Stimulated activated memory B cell treated with anti-CD40 and anti-IgM and Interleukin-4, amounts not matched to agents 10 μg/mL and 1 μg/mL and 100 μg/mL, for 72 hours (primary cell): ENCODE measurements around the gene EEIG2.

ENCODE experiments used
- ATAC-seq: fragments of 150-1000 bp; cut with Tn5 transposase; 2 replicates; pipeline ENCODE4 v1.10.0; 2021
- H3K27ac Mint-ChIP-seq: one replicate; pipeline ENCODE4 v1.8.0; 2022; ENCODE audit warnings: mild to moderate bottlenecking, mixed read lengths
- H3K27me3 Mint-ChIP-seq: one replicate; pipeline ENCODE4 v1.8.0; 2022; ENCODE audit warnings: mixed read lengths
- H3K36me3 Mint-ChIP-seq: one replicate; pipeline ENCODE4 v1.8.0; 2022; ENCODE audit warnings: mixed read lengths
- H3K4me1 Mint-ChIP-seq: one replicate; pipeline ENCODE4 v1.8.0; 2022; ENCODE audit warnings: mixed read lengths
- H3K4me3 Mint-ChIP-seq: one replicate; pipeline ENCODE4 v1.8.0; 2022; ENCODE audit warnings: mild to moderate bottlenecking, moderate library complexity, mixed read lengths
- H3K9me3 Mint-ChIP-seq: one replicate; pipeline ENCODE4 v1.8.0; 2022; ENCODE audit warnings: mixed read lengths

EEIG2 gene

GRCh38 chr1:108590957-108591356 lies 31.1 kb downstream of the EEIG2 start:
- no peak overlapping the region for H3K4me3 Mint-ChIP-seq

GRCh38 chr1:108591466-108591865 lies 31.6 kb downstream of the EEIG2 start:
- no peaks in the 10 kb centered on the region for H3K27me3 Mint-ChIP-seq
- peaks cover 10% of the 10 kb centered on the region for H3K36me3 Mint-ChIP-seq
- H3K27ac Mint-ChIP-seq: peak overlapping the region; percentile 5
- no peak for ATAC-seq
- peaks cover 43% of the 10 kb centered on the region for H3K4me1 Mint-ChIP-seq
- H3K9me3 Mint-ChIP-seq: no peaks in the 10 kb centered on the region
- H3K4me3 Mint-ChIP-seq: no peak overlapping the region

More at GRCh38 chr1:108590957-108591356, 31.1 kb downstream of the EEIG2 start:
- Mint-ChIP-seq H3K27me3 (no peaks in the 10 kb centered on the region), H3K9me3 (no peaks in the 10 kb centered on the region), H3K36me3 (peaks cover 10% of the 10 kb centered on the region), H3K4me1 (peaks cover 48% of the 10 kb centered on the region), H3K27ac (peak overlapping the region; percentile 5)
- no peak for ATAC-seq

DNA sequence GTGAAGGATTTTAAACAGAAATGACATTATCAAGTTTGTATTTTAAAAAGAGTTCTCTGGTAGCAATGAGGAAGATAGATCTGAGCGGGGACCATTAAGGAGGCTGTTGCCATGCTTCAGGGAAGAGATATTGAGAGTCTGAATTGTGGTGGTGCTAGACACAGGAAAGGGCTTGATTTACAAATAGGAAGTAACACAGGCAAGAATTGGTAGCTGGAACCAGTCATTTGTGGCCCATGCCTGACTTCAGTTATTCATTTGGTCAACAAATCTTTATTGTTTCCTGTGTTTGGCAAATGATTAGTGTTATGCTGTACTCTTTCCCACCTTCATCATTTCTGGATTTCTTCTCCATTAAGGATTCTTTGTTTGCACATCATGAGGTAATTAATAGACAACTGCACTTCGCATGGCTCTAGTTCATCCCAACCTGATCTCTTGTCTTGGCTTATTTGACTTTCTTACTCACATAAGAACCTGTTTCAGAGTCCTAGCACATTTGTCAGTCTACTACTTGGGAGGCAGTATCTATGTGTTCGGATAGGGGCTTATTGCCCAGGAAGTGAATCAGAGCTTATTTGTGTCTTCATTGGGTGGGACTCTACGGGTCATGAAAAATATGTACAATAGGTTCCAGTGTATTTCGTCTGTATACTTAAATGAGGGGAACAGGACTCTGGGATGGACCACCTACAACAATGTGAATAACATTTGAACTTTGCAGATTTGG lies 32.3 kb downstream of the EEIG2 start:
- peak; percentile 64 for ATAC-seq
- H3K9me3 Mint-ChIP-seq: no peaks in the 10 kb centered on the region
- H3K27ac Mint-ChIP-seq: peak overlapping the region; percentile 5
- H3K36me3 Mint-ChIP-seq: peaks cover 10% of the 10 kb centered on the region
- H3K4me3 Mint-ChIP-seq: no peak overlapping the region
- H3K4me1 Mint-ChIP-seq: peaks cover 35% of the 10 kb centered on the region
- H3K27me3 Mint-ChIP-seq: no peaks in the 10 kb centered on the region

- H3K4me1 Mint-ChIP-seq: peaks cover 32% of the 10 kb centered on the region
Measured at GRCh38 chr1:108593448-108593847, 33.5 kb downstream of the EEIG2 start.

GRCh38 chr1:108595507-108595906 lies 35.6 kb downstream of the EEIG2 start:
- Mint-ChIP-seq H3K4me3 (no peak overlapping the region), H3K4me1 (peaks cover 21% of the 10 kb centered on the region), H3K9me3 (no peaks in the 10 kb centered on the region), H3K27me3 (no peaks in the 10 kb centered on the region), H3K36me3 (peaks cover 9% of the 10 kb centered on the region), H3K27ac (peak overlapping the region; percentile 13)
- ATAC-seq: no peak

More at GRCh38 chr1:108593448-108593847, 33.5 kb downstream of the EEIG2 start:
- H3K36me3 Mint-ChIP-seq: peaks cover 12% of the 10 kb centered on the region
- no peak for ATAC-seq
- no peak overlapping the region for H3K4me3 Mint-ChIP-seq
- H3K27ac Mint-ChIP-seq: no peak overlapping the region
- no peaks in the 10 kb centered on the region for H3K9me3 Mint-ChIP-seq
- H3K27me3 Mint-ChIP-seq: no peaks in the 10 kb centered on the region

DNA sequence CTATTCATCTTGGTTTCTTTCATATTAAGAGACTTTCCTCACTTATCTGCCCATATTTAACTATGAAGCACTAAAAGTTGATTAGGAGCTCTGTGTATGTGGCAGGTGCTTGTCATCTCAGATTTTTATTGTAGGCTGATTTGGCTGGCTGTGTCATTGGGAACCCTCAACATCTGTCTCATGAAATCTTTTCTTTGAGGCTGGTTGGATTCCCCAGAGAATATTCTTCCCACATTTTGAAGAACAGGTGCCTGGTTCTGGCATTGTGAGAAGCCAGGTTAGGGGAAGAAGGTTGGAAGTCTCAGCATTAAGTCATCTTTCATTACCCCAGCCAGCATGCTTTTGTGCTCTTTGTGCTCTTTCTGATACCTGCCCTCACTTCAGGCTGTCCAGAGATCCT lies 37.1 kb downstream of the EEIG2 start:
- no peak for ATAC-seq
- Mint-ChIP-seq H3K36me3 (peaks cover 14% of the 10 kb centered on the region), H3K4me1 (peaks cover 17% of the 10 kb centered on the region), H3K9me3 (no peaks in the 10 kb centered on the region), H3K27ac (no peak overlapping the region), H3K4me3 (no peak overlapping the region), H3K27me3 (no peaks in the 10 kb centered on the region)

GRCh38 chr1:108598340-108598739 lies 38.4 kb downstream of the EEIG2 start:
- Mint-ChIP-seq H3K4me3 (no peak overlapping the region), H3K27me3 (no peaks in the 10 kb centered on the region), H3K27ac (no peak overlapping the region), H3K9me3 (no peaks in the 10 kb centered on the region), H3K4me1 (peaks cover 12% of the 10 kb centered on the region), H3K36me3 (peaks cover 22% of the 10 kb centered on the region)
- ATAC-seq: no peak

DNA sequence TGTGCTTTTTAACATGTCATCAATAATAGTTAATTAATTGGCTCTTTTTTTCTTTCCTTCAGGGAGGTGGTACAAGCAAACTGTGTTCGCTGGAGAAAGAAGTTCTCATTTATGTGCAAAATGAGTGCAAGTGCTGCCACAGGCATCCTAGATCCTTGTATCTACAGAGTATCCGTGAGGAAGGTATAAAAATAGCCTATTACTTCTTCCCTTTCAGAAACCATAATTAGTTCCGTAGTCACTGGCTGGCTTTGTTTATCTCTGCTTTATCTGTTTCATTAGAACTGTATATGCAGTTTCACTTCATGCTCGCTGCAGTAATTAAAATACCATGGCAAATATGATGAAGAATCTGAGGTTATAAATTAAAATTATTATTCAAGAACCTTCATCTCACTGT lies 40.6 kb downstream of the EEIG2 start:
- H3K4me3 Mint-ChIP-seq: no peak overlapping the region
- no peaks in the 10 kb centered on the region for H3K27me3 Mint-ChIP-seq
- peaks cover 5% of the 10 kb centered on the region for H3K4me1 Mint-ChIP-seq
- H3K27ac Mint-ChIP-seq: no peak overlapping the region
- H3K36me3 Mint-ChIP-seq: peaks cover 22% of the 10 kb centered on the region
- ATAC-seq: no peak
- no peaks in the 10 kb centered on the region for H3K9me3 Mint-ChIP-seq

DNA sequence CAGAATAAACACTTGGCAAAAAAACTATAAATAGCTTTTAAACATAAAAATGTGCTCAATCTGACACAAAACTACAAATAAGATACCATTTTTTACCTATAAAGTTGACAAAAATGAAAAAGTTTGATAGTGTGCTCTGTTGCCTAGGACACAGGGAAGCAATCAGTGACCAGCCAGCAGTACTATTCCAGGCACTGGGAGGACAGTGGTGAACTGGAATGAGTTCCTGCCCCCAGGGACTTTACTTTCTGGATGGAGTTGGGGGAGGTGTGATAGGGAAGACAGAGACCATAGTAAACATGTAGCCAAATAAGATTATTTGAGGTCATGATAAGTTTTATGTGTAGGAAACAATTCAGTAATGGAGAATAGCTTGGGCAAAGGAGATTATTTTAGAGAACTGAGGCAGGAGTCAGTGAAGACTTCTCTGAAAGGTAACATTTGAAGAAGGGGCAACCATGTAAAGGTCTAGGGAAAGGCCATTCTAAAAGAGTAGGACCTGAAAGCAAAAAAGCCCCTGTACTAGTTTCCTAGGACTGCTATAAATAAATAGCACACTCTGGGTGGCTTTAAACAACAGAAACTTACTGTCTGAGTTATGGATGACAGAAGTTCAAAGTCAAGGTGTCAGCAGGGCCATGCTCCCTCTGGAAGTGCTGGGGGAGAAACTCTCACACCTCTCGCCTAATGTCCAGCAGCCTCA lies 42.0 kb downstream of the EEIG2 start:
- H3K4me3 Mint-ChIP-seq: no peak overlapping the region
- peaks cover 27% of the 10 kb centered on the region for H3K36me3 Mint-ChIP-seq
- H3K27ac Mint-ChIP-seq: no peak overlapping the region
- H3K27me3 Mint-ChIP-seq: no peaks in the 10 kb centered on the region
- peaks cover 5% of the 10 kb centered on the region for H3K4me1 Mint-ChIP-seq
- no peak for ATAC-seq
- H3K9me3 Mint-ChIP-seq: no peaks in the 10 kb centered on the region

DNA sequence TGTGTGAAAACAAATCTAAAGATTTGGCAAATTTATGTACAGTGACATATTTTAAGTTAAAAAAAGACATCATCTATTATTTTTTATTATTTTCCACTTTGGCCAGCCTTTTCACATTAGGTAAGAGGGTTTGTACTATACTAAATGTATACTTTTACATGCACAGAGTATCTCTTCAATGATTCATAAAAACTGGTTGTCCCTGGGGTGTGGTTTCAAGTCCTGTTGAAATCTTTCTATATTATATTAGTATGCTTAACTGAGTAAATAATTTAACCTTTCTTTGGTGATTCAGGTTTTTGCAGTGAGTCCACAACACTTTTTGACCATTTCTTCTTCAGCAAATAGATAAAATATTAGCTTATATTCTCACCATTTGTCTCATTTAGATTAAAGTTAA lies 45.7 kb downstream of the EEIG2 start:
- no peaks in the 10 kb centered on the region for H3K27me3 Mint-ChIP-seq
- ATAC-seq: no peak
- H3K4me3 Mint-ChIP-seq: no peak overlapping the region
- H3K4me1 Mint-ChIP-seq: peaks cover 5% of the 10 kb centered on the region
- no peak overlapping the region for H3K27ac Mint-ChIP-seq
- H3K36me3 Mint-ChIP-seq: peaks cover 45% of the 10 kb centered on the region
- no peaks in the 10 kb centered on the region for H3K9me3 Mint-ChIP-seq

DNA sequence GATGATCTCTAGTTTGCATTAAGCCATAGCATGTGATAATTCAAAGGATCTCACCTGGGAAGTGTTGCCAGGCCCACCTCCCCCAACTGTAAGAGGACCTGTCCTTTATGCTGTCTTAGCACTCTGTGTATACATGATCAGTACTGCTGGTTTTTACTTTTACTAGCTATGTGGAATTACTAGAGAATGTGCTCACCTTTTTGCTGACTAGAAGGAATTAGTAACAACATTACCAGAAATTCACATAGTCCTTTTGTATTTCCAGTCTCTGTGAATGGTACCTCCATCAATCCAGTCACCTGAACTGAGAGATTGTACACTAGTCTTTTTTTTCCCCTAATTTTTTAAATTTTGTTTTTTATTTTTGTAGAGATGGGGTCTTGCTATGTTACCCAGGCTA lies 46.6 kb downstream of the EEIG2 start:
- Mint-ChIP-seq H3K27me3 (no peaks in the 10 kb centered on the region), H3K9me3 (no peaks in the 10 kb centered on the region), H3K27ac (no peak overlapping the region), H3K36me3 (peaks cover 45% of the 10 kb centered on the region), H3K4me3 (no peak overlapping the region), H3K4me1 (peaks cover 5% of the 10 kb centered on the region)
- ATAC-seq: no peak

DNA sequence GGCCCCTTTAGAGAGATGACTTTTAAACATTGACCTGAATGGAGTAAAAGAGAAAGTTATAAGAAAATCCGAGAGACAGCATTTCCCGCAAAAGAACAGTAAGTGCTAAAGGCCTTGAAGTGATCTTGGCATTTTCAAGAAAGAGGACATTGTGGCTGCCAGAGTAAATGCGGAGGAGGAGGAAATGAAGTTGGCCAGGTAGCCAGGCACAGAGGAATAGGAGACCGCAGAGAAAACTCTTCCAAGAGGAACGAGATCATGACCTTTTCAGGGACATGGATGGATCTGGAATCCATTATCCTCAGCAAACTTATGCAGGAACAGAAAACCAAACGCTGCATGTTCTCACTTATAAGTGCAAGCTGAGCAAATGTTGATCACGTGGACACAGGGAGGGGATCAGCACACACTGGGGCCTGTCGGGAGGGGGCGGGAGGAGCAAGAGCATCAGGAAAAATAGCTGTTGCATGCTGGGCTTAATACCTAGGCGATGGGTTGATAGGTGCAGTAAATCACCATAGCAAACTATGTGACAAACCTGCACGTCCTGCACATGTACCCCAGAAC lies 49.7 kb downstream of the EEIG2 start:
- Mint-ChIP-seq H3K27ac (no peak overlapping the region), H3K4me1 (no peaks in the 10 kb centered on the region), H3K9me3 (no peaks in the 10 kb centered on the region), H3K36me3 (peaks cover 32% of the 10 kb centered on the region), H3K27me3 (no peaks in the 10 kb centered on the region), H3K4me3 (no peak overlapping the region)
- no peak for ATAC-seq
